ENCODE results near the gene CD36.

Gene CD36

DNA sequence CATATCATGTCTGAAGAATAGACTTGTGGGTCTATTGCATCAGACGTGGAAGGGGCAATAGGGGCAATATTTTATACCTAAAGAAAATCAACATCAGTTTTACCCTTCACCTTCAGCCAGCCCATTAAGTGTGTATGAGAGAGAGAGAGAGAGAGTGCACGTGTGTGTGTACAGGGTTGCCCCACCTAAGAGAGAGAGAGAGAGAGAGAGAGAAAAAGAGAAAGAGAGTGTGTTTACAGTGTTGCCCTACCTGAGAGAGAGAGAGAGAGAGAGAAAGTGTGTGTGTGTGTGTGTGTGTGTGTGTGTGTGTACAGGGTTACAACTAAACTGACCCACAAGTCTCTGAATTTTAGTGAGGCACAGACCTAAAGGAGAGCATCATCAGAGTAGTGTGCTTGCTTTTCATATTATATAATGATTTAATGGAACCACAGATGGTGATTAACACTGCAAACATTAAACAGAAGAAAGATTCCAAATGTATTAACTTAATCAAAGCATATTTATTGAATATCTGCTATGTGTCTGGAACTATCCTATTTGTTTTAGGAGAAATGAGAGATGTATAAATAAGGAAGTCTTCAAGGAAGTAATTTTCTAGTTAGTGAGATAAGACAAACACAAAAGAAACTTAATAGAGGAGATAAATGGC, 66.8 kb downstream of the CD36 start:
- DNase-seq (ENCODE audit: low spot score), result no peak

DNA sequence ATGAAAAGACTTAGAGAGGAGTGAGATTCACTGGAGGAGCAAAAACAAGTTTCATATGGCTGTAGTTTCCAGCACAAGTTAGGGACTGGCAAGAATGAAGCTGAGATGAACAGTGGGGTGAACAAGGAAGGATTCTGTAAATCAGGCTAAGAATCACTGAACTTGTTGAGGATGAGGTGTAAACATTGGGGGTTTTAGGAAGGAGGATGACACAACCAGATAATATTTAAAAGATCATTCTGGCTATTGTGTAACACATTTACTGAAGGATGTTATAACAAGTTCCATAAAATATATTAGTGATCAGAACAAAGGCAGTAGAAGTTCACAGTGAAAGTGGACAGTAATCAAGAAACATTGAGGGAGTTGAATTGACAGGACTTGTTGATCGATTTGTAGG, 68.9 kb downstream of the CD36 start:
- DNase-seq (ENCODE audit: low spot score), result no peak

DNA sequence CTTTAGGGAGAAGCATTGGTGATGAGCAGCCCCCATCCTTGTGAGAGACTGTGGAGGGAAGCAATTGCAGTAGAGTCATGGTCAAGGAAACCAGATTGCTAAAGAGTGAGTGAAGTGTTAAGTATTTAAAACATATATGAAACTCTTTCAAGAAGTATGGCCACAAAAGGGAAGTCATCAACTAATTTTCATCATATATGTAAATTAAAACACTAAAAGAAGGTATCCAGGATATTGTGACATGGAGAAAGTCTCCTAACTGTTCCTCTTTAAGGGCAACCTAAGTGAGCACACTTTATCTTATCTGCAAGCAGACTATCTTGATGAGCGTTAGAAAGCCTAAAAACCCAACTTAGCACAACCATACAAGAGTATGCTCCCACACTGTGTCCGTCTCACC, 69.7 kb downstream of the CD36 start:
- no peak for DNase-seq (ENCODE audit: low spot score)

DNA sequence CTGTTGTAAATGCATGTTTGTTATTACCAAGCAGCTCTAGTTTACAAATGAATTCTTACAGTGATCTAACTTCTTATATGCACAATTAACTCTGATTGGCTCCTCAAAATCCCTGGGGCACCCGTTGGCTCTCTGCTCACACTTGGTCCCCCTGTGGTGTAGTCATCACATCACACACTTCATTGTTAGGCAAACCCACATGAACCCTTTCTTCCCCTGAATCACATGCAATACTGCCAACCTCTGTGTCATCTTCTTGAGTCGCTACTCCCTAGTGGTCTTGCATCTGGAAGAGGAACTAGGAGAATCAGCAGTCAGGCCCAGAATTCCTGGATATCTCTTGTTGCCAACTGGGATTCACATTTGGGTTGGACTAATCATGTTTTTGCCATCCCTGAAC, 73.1 kb downstream of the CD36 start:
- peak; percentile 31 for DNase-seq (ENCODE audit: low spot score)

DNA sequence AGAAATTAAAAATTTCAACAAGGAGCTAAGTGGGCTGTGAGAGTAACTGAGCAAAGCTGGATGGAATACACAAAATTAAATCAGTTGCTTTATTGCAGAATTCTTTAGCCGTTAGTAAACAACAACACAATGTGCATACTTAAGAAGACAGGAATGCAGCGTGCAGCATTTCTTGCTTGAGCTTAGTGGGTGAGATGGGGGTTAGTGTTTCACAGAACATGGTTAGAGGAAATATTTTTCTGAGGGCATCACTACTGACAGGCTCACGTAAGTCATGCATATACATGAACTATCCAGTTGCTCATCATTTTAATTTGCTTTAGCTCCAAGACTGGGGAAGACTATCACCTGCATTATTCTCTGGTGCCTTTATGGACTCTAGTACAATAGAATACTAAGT, 80.8 kb downstream of the CD36 start:
- DNase-seq (ENCODE audit: low spot score), result peak; percentile 35

DNA sequence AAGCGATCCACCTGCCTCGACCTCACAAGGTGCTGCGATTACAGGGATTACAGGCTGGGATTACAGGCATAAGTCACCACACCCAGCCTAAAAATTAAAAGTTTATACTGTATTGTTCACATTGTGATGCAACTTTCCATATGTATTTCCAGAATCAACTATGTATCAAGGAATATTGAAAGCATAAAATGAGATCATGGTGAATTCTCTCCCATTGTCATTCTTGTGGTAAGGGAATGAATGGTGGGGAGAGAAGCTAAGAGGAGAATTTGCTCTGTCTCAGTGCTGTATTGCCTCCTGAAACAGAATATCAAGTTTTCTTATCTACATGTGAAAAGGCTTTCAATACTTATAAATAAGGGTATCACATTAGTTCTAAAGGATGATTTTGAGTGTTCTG, 81.7 kb downstream of the CD36 start:
- DNase-seq (ENCODE audit: low spot score), result no peak

DNA sequence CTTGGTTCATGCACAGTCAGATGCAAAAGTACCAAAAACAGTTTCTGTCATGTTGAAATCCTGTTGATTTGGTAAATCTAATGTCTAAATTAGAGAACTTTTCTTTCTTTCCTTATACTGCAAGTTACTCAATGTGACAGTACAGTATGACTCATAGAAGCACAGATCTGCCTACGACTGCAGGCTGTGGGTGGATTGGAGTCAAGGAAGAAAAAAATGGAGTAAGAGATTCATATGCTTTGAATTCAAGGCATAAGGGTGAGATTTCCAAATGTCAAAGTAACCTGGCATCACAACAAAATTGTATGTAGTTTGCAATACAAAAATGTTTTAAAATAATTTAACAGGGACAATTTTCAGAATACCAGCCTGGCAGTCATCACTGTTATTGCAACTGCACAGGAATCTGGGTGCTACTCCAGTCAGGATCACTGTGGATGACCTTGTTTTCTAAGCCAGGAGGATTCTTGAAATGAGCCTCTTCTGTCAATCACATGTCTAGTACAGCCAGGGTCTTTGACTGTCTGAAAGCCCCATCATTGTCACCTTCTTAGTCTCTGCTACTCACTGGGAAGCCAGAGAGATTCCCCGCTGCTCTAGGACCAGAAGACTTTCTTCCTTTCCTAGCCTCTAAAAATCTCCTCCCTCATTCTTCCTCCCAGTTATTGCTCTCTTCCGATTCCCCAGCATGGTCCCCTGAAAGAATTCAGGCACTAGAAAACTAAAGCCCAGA, 83.6 kb downstream of the CD36 start:
- DNase-seq (ENCODE audit: low spot score), result peak; percentile 61

DNA sequence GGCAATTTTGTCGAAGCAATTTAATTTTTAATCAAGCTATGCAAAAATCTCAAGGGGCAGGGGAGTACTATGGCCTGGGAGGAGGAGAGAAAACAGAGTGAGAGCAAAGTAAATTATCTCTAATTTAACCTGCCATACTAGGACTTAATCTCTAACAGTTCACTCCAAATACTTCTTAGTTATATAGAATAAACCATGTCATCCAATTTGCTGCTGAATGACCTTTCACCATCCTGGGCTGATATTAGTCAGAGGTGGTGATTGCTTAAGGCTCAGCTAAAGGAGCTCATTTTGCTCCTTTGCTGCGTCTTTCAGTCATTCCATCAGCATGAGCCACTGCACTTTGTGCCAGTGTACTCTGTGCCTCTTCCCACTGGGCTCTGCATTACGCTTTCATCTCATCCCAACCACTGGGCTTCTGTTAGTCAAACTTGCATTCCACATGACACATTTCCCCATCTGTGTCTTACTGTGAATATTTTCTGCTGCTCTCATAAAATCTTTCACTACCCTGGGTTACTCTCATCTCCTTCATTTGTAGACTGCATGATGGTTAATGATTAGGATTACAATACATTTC, 84.3 kb downstream of the CD36 start:
- peak; percentile 82 for DNase-seq (ENCODE audit: low spot score)

DNA sequence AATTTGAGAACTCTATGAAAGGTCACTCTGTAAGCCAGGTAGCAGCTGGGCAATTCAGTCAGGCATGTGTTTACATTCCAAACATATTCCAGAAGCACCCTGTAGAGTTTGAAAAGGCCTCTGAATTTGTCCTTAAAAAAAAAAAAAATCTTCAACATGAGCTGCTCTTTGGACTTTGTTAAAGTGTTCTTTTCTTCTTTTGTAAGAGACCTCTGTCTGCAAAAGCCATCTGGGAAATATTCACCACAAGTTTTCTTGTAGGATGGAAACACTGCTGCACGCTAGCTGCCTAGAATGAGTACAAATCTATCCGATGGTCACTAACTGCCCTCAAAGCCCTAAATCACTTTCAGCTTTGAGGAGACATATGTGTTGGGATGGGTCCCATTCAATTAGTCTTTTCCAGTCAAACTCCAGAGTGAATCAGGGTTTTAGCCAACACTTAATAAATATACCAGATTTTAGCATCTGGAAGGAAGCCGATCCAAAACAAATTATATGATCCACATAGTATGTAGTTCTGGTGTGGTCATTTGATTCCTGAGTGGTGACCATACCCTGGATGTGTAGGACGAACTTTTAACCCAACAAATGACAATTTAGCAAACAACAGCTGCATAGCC, 85.9 kb downstream of the CD36 start:
- DNase-seq (ENCODE audit: low spot score), result peak; percentile 43

DNA sequence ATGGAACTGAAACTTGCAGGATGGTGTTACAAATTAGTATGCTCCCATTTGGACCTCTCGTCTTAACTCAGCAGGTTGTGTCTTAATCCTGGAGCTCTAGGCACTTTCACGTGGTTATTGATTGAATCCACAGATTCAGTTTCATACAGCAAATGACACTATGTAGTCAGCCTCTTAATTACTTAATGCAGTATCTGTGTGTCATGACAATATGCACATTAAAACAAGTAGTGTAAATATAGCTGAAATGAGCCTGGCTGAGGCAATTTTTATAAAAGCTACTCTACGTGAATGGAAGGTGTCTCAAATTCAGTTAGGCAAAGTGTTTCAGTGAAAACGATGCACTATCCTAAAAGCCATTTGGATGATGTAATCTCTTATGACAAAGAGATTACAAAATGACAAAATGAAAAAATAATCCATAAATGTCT, 86.8 kb downstream of the CD36 start:
- DNase-seq (ENCODE audit: low spot score), result no peak

Data from GM03348 (cell line).